ENCODE data around the gene DUS1L.
A peak's percentile ranks its signal among the peaks of the same experiment; 100 is the strongest.

Gene DUS1L

DNA sequence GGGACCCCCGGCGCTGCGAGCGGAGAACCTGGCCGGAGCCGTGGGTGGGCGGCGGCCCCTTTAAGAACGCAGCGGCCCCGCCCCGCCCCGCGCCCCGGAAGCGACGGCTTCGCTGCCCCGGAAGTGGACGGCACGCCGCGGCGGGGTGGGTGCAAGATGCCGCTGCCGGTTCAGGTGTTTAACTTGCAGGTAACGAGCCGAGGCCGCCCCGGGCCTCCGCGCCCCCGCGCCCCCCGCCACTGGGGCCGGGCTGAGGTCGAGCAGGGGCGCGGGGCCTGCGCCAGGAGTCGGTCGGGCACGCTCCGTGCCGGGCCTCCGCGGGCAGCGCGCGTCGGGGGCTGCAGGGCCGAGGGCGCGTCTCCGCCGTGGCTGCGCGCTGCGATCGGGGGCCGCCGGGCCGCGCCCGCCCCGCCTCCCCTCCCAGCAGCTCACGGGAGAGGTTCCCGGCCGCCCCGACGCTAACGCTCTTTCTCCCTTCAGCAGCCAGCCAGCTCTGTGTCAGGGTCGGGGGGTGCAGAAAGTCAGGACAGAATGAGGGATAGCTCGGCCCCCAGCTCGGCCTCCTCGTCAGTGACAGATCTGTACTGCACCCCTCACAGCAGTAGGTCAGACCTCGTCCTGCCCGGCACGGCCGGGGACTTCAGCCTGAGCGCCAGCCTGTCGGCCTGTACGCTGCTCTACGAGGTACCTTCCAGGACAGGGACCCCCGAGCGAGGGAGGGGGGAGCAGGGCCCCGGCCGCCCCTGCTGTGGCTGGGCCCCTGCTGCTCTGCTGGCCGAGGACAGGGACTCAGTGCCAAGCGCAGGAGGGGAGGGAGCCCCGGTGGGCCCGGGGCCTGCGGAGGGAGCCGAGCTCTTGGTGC is 13.6 kb downstream of the DUS1L start, which contains the start of the genes GPS1 and RFNG:
TSS of gene GPS1 (plus strand) at position 123 of the 862 bp plus-strand sequence. CDS start at position 157, 34 bp downstream.
TSS of gene RFNG (minus strand) at position 36 of the 862 bp plus-strand sequence. CDS start 45 bp downstream, outside the sequence.
- peak; percentile 98 for DNase-seq (ENCODE audit: low spot score)
- in situ Hi-C loops (cut with MboI; ENCODE audit: low pct_unique_long_range_greater_than_20kb, low sequenced_read_pairs, unreplicated experiment) = no loop called here
- TF ChIP-seq, protein P1, sequence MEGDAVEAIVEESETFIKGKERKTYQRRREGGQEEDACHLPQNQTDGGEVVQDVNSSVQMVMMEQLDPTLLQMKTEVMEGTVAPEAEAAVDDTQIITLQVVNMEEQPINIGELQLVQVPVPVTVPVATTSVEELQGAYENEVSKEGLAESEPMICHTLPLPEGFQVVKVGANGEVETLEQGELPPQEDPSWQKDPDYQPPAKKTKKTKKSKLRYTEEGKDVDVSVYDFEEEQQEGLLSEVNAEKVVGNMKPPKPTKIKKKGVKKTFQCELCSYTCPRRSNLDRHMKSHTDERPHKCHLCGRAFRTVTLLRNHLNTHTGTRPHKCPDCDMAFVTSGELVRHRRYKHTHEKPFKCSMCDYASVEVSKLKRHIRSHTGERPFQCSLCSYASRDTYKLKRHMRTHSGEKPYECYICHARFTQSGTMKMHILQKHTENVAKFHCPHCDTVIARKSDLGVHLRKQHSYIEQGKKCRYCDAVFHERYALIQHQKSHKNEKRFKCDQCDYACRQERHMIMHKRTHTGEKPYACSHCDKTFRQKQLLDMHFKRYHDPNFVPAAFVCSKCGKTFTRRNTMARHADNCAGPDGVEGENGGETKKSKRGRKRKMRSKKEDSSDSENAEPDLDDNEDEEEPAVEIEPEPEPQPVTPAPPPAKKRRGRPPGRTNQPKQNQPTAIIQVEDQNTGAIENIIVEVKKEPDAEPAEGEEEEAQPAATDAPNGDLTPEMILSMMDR (IDR thresholded peaks at IDR 0.05; ENCODE audit: extremely low read depth, insufficient read depth, missing control alignments) = no peak

DNA sequence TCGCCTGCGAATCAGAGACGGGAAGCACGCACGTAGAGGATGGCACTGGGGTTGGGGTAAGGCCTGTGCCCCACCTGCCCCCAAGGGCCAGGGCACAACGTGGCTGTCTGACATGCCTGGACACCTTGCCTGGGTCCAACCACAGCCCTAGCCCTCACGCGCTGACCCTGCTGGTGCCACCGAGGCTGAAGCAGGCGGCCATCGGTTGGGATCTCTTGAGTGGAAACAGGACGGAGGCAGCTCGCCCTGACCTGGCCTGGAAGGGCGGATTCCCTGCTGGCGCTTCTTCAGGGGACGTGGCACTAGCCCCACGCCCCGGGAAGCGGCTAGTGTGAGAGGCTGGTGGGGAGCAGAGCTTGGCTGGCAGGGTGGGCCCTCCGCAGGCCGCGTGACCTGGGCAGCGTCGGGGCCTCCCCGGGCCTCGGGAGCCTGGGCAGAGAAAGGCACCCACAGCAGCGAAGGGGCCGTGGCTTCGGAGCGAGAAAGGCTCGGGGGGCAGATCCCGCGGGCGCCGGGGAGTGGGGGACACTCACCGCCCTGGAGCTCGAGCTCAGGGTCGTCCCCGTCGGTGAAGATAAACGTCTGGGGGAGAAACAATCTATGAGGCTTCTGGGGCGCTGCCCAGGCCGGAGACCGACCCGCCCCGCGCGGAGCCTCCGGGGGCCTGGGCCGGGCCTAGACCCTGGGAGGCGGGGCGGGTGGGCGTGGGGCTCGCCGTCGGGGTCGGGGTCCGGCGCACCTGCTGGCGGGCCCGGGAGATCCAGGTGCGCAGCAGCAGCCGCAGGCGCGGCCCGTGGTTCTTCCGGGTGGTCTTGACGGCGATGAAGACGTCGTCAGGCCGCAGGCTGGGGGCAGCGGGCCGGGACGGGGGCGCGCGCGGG is 14.6 kb downstream of the DUS1L start:
- TF ChIP-seq, protein P1 (IDR thresholded peaks at IDR 0.05; ENCODE audit: extremely low read depth, insufficient read depth, missing control alignments) = no peak
- in situ Hi-C loops (cut with MboI; ENCODE audit: low pct_unique_long_range_greater_than_20kb, low sequenced_read_pairs, unreplicated experiment) = no loop called here
- DNase-seq (ENCODE audit: low spot score) = peak; percentile 69

DNA sequence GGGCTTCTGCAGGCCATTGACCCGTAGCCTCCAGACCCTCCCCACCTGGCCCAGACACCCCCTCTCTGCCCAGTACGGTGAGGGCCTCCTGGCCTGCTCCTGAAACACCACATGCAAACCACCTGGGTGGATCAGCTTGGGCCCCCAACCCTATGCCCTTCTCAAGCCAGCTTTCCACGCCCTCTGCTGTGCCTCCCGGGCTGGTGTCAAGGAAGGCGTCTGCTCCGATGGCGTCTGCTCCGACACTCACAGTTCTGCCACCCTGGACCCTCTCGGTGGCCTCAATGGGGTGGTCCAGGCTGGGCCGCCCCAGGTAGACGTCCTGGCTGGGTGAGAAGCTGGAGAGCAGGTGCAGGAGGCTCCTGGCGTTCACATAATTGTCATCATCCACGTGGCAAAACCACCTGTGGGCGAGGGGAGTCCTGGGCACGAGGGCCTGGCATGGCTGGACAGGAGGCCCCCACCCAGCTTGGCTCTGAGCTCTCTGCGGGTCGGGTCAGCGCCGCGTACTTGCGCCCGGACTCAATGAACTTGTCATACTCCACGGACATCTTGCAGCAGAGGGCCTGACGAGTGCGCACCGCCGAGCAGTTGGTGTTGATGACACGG is 15.3 kb downstream of the DUS1L start:
- in situ Hi-C loops (cut with MboI; ENCODE audit: low pct_unique_long_range_greater_than_20kb, low sequenced_read_pairs, unreplicated experiment) = no loop called here
- TF ChIP-seq, protein P1 (IDR thresholded peaks at IDR 0.05; ENCODE audit: extremely low read depth, insufficient read depth, missing control alignments) = no peak
- no peak for DNase-seq (ENCODE audit: low spot score)

DNA sequence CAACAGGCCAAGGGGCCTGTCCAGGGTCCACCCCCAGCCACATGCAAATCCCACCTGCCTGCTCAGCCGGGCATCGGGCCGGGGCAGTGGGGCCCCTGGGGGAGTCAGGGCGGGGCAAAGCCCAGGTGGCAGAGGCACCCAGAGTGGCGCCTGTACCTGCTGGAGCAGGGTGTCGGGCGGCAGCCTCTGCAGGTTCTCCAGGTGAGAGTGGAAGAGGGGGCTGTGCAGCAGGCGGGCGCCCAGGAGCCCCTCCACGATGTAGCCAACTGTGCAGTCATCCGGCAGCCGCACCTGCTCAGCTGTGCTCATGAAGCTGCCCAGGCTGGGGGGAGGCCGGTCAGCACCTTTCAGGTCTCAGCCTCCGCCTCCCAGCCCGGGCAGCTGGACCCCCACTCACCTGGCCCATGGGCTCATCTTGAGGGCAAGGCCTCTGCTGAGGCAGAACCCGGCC is 16.1 kb downstream of the DUS1L start:
- TF ChIP-seq, protein P1 (IDR thresholded peaks at IDR 0.05; ENCODE audit: extremely low read depth, insufficient read depth, missing control alignments) = no peak
- in situ Hi-C loops (cut with MboI; ENCODE audit: low pct_unique_long_range_greater_than_20kb, low sequenced_read_pairs, unreplicated experiment) = no loop called here
- DNase-seq (ENCODE audit: low spot score) = no peak

DNA sequence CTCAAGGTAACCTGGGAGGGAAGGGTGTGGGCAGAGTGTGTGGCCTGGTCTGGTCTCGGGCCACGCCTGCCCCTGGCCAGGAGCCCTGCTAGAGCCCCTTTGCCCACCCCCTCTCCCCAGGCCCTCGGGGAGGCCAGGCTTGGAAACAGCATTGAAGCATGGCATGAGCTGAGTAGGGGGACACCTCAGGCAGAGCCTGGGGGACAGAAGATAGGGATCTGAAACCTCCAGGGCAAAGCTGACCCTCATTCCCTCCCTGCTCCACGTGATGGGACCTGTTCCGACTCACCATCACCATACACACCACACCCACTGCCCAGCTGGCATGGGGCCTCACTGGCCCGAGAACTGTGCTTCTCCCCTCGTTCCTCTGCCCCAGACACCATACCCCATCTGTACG is 16.5 kb downstream of the DUS1L start:
- no peak for DNase-seq (ENCODE audit: low spot score)
- in situ Hi-C loops (cut with MboI; ENCODE audit: low pct_unique_long_range_greater_than_20kb, low sequenced_read_pairs, unreplicated experiment) = no loop called here
- TF ChIP-seq, protein P1 (IDR thresholded peaks at IDR 0.05; ENCODE audit: extremely low read depth, insufficient read depth, missing control alignments) = no peak

DNA sequence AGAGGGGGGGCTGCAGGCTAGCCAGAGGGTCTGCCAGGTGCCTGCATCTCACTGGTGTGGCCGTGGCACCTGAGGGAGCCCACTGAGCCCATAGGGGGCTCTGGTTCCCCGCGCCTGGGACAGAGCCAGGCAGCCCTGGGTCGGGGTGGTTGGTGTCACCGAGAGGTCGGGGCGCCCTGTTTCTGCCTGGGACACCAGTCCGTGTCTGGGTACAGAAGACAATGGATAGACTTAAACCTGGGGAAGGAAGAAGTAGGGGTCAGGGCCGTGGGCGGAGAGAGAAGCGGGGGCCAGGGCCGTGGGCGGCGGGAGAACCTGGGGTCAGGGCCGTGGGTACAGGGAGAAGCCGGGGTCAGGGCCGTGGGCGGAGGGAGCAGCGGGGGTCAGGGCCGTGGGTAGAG is 17.0 kb downstream of the DUS1L start:
- TF ChIP-seq, protein P1 (IDR thresholded peaks at IDR 0.05; ENCODE audit: extremely low read depth, insufficient read depth, missing control alignments) = no peak
- no peak for DNase-seq (ENCODE audit: low spot score)
- in situ Hi-C loops (cut with MboI; ENCODE audit: low pct_unique_long_range_greater_than_20kb, low sequenced_read_pairs, unreplicated experiment) = no loop called here

Data from GM13977 (cell line).